ENCODE results near the gene KRT36.

The KRT36 gene

GRCh38 chr17:41522301-41523224 is 32.9 kb upstream of the KRT36 start:
- TF ChIP-seq POLR2AphosphoS5 (IDR thresholded peaks at IDR 0.05; ENCODE audit: low read depth, low read length) (no peak), POLR2A (IDR thresholded peaks at IDR 0.05; ENCODE audit: low read depth, low read length) (no peak), PAX5 (IDR thresholded peaks at IDR 0.05; ENCODE audit: insufficient read depth, low read length, severe bottlenecking) (no peak), SPI1 (IDR thresholded peaks at IDR 0.05; ENCODE audit: low read depth, low read length) (no peak), POU2F2 (IDR thresholded peaks at IDR 0.05; ENCODE audit: low read depth, low read length) (no peak), TAF1 (IDR thresholded peaks at IDR 0.05; ENCODE audit: low read depth, low read length) (no peak)
- FAIRE-seq = no peak
- DNase-seq (ENCODE audit: insufficient read length, low spot score) = no peak

- FAIRE-seq = no peak
- TF ChIP-seq POU2F2 (IDR thresholded peaks at IDR 0.05; ENCODE audit: low read depth, low read length) (no peak), TAF1 (IDR thresholded peaks at IDR 0.05; ENCODE audit: low read depth, low read length) (no peak), SPI1 (IDR thresholded peaks at IDR 0.05; ENCODE audit: low read depth, low read length) (no peak), PAX5 (IDR thresholded peaks at IDR 0.05; ENCODE audit: insufficient read depth, low read length, severe bottlenecking) (no peak), POLR2A (IDR thresholded peaks at IDR 0.05; ENCODE audit: low read depth, low read length) (no peak), POLR2AphosphoS5 (IDR thresholded peaks at IDR 0.05; ENCODE audit: low read depth, low read length) (no peak)
- DNase-seq (ENCODE audit: insufficient read length, low spot score) = no peak
Observed at GRCh38 chr17:41521574-41522261, 32.0 kb upstream of the KRT36 start.

- FAIRE-seq = no peak
- TF ChIP-seq POLR2A (IDR thresholded peaks at IDR 0.05; ENCODE audit: low read depth, low read length) = no peak
- DNase-seq (ENCODE audit: insufficient read length, low spot score) = no peak
Observed at GRCh38 chr17:41520821-41521521, 31.3 kb upstream of the KRT36 start.

GRCh38 chr17:41519501-41520224 is 30.0 kb upstream of the KRT36 start:
- FAIRE-seq (no peak), DNase-seq (ENCODE audit: insufficient read length, low spot score) (no peak)
- TF ChIP-seq TAF1 (IDR thresholded peaks at IDR 0.05; ENCODE audit: low read depth, low read length) (no peak), POLR2AphosphoS5 (IDR thresholded peaks at IDR 0.05; ENCODE audit: low read depth, low read length) (no peak), PAX5 (IDR thresholded peaks at IDR 0.05; ENCODE audit: insufficient read depth, low read length, severe bottlenecking) (no peak), SPI1 (IDR thresholded peaks at IDR 0.05; ENCODE audit: low read depth, low read length) (no peak), POLR2A (IDR thresholded peaks at IDR 0.05; ENCODE audit: low read depth, low read length) (no peak), POU2F2 (IDR thresholded peaks at IDR 0.05; ENCODE audit: low read depth, low read length) (no peak)

GRCh38 chr17:41518789-41519449 is 29.2 kb upstream of the KRT36 start, which contains the start of gene KRT15:
Gene KRT15 (minus strand): TSS chr17:41518890. CDS start chr17:41518827, 63 bp downstream.
- TF ChIP-seq PAX5 (IDR thresholded peaks at IDR 0.05; ENCODE audit: insufficient read depth, low read length, severe bottlenecking) (no peak), SPI1 (IDR thresholded peaks at IDR 0.05; ENCODE audit: low read depth, low read length) (no peak), POU2F2 (IDR thresholded peaks at IDR 0.05; ENCODE audit: low read depth, low read length) (no peak), POLR2AphosphoS5 (IDR thresholded peaks at IDR 0.05; ENCODE audit: low read depth, low read length) (no peak), POLR2A (IDR thresholded peaks at IDR 0.05; ENCODE audit: low read depth, low read length) (no peak), TAF1 (IDR thresholded peaks at IDR 0.05; ENCODE audit: low read depth, low read length) (no peak)
- DNase-seq (ENCODE audit: insufficient read length, low spot score) (no peak), FAIRE-seq (no peak)

GRCh38 chr17:41518031-41518430 is 28.3 kb upstream of the KRT36 start:
- no peak for FAIRE-seq
- no peak for TF ChIP-seq PAX5 (IDR thresholded peaks at IDR 0.05; ENCODE audit: insufficient read depth, low read length, severe bottlenecking)
- TF ChIP-seq TAF1 (IDR thresholded peaks at IDR 0.05; ENCODE audit: low read depth, low read length) = no peak
- TF ChIP-seq POLR2A (IDR thresholded peaks at IDR 0.05; ENCODE audit: low read depth, low read length) = no peak
- TF ChIP-seq POLR2AphosphoS5 (IDR thresholded peaks at IDR 0.05; ENCODE audit: low read depth, low read length) = no peak
- no peak for TF ChIP-seq SPI1 (IDR thresholded peaks at IDR 0.05; ENCODE audit: low read depth, low read length)
- TF ChIP-seq POU2F2 (IDR thresholded peaks at IDR 0.05; ENCODE audit: low read depth, low read length) = no peak
- DNase-seq (ENCODE audit: insufficient read length, low spot score) = no peak

- no peak for TF ChIP-seq TAF1 (IDR thresholded peaks at IDR 0.05; ENCODE audit: low read depth, low read length)
- no peak for FAIRE-seq
- no peak for DNase-seq (ENCODE audit: insufficient read length, low spot score)
Observed at GRCh38 chr17:41516830-41517283, 27.1 kb upstream of the KRT36 start.

DNA sequence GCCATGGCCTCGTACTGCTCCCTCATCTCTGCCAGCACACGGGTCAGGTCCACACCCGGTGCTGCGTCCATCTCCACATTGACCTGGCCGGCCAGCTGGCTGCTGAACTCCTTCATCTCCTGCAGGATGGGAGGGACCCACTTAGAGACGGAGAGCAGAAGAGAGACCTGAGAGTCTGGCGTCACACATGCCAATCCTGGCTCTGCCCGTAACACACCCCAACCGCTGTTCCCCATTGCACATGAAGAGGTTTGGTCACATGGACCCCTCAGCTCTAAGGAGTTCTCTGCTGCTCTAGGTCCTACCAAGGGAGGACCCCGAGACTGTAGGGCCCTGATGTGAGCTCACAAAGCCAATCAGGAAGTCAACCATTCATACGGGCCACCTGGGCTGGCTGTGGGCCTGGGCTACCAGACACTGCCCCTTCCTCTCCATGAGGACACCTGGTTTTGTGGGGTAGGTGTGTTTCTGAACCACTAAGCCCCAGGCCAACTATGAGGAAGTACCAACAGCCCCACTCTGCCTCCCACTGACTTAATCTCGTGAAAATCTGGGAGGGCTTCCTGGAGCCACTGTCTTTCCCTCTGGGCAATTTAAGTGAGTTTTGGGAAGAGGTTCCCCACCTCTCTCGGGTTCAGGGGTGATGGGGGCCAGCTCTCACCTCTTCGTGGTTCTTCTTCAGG is 26.6 kb upstream of the KRT36 start:
- DNase-seq (ENCODE audit: insufficient read length, low spot score) (no peak), FAIRE-seq (no peak)
- TF ChIP-seq POLR2A (IDR thresholded peaks at IDR 0.05; ENCODE audit: low read depth, low read length) (no peak), SPI1 (IDR thresholded peaks at IDR 0.05; ENCODE audit: low read depth, low read length) (no peak), PAX5 (IDR thresholded peaks at IDR 0.05; ENCODE audit: insufficient read depth, low read length, severe bottlenecking) (no peak), POLR2AphosphoS5 (IDR thresholded peaks at IDR 0.05; ENCODE audit: low read depth, low read length) (no peak), TAF1 (IDR thresholded peaks at IDR 0.05; ENCODE audit: low read depth, low read length) (no peak)

All from GM12891 (cell line).